ENCODE data around the gene CLDN34. TPM values are rescaled to one million over a fixed set of nuclear protein-coding genes. Genes with fewer than 3 reads are reported as not detected.

CLDN34 gene, protein sequence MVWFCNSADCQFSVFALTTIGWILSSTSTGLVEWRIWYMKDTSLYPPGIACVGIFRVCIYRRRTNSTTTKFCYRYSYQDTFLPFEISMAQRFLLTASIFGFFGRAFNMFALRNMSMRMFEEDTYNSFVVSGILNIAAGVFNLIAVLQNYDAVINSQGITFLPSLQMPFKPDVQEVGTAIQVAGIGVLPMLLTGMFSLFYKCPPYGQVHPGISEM
- total RNA-seq, result 1 to 10 TPM in 1 of 6 donors, under 1 TPM in 4, not detected in 1; 0.27 to 1.5 (median 0.55) TPM

DNA sequence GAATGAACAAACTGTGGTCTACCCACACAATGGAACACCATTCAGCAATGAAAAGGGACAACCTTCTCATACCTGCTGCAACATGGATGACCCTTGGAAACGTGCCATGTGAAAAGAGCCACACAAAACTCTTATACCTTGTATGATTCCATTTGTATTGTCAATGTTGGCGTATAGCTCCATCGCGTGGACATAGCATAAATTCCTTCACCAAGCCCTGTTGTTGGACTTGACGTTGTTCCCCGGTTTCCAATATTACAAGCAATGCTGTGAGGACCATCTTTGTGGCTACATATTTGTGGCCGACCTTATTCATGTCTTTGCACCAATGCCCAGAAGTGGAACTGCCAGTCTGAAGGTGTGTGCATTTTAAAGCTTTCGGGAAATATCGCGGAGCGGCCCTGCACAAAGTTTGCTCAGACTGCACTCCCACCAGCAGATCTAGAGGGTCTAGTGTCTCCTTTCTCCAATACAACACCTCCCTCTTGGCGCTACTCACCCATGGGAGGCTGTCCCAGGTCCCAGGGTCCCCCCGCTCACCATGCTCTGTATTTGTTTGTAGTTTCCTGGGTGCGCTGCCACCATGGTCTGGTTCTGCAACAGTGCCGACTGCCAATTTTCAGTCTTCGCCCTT lies at the start of gene CLDN34:
Gene CLDN34 (plus strand): TSS at position 584 of the 634 bp plus-strand sequence. CDS start 0 bp downstream, at position 584.
- DNase-seq (no peak), ATAC-seq (ENCODE audit: low FRiP score in 2 of 2) (no peak)
- H3K27me3 ChIP-seq, result no peaks in the 10 kb centered on the region
- H3K4me3 ChIP-seq, result no peak within 1 kb of the TSS
- TF ChIP-seq, protein P1, sequence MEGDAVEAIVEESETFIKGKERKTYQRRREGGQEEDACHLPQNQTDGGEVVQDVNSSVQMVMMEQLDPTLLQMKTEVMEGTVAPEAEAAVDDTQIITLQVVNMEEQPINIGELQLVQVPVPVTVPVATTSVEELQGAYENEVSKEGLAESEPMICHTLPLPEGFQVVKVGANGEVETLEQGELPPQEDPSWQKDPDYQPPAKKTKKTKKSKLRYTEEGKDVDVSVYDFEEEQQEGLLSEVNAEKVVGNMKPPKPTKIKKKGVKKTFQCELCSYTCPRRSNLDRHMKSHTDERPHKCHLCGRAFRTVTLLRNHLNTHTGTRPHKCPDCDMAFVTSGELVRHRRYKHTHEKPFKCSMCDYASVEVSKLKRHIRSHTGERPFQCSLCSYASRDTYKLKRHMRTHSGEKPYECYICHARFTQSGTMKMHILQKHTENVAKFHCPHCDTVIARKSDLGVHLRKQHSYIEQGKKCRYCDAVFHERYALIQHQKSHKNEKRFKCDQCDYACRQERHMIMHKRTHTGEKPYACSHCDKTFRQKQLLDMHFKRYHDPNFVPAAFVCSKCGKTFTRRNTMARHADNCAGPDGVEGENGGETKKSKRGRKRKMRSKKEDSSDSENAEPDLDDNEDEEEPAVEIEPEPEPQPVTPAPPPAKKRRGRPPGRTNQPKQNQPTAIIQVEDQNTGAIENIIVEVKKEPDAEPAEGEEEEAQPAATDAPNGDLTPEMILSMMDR (IDR thresholded peaks at IDR 0.05), result no peak
- TF ChIP-seq EP300 (IDR thresholded peaks at IDR 0.05), result no peak
- TF ChIP-seq POLR2AphosphoS5 (IDR thresholded peaks at IDR 0.05), result no peak
- TF ChIP-seq POLR2A (IDR thresholded peaks at IDR 0.05), result no peak
- H3K36me3 ChIP-seq, result no peaks in the 10 kb centered on the region
- 89 to 97% methylated on average over 14 to 16 of the region's 16 CpGs for WGBS, 2 donors
- no peaks in the 10 kb centered on the region for H3K9me3 ChIP-seq
- H3K4me1 ChIP-seq, result no peaks in the 10 kb centered on the region
- H3K27ac ChIP-seq, result no peak within 1 kb of the TSS

DNA sequence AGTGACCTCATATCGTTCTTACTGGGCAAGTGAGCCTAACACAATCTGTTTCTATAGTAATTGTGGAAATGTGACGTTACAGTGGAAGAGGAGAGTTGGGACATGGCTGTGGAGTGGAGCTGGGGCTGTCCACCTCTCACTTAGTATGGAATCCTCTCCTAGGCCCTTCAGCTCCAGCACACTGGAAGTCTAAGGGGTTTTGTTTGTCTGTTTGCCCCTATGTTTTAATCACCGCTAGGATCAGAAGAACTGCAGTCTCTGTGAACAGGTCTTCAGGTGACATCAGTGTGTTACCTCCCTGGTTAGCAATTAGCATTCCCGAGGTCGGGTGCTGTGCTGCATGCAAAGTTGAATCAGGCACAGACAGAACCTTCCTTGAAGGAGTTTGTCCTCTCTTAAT lies 49.3 kb upstream of the CLDN34 start:
- WGBS, 2 donors, result 83 to 91% methylated on average over 3 to 5 of the region's 5 CpGs
- ATAC-seq (ENCODE audit: low FRiP score in 2 of 2), result no peak
- Histone ChIP-seq H3K36me3 (no peaks in the 10 kb centered on the region), H3K4me1 (no peaks in the 10 kb centered on the region), H3K27ac (no peak overlapping the region), H3K27me3 (no peaks in the 10 kb centered on the region), H3K4me3 (no peak overlapping the region), H3K9me3 (no peaks in the 10 kb centered on the region)
- DNase-seq, result no peak
- TF ChIP-seq, protein P1 (IDR thresholded peaks at IDR 0.05), result no peak
- no peak for TF ChIP-seq POLR2A (IDR thresholded peaks at IDR 0.05)
- no peak for TF ChIP-seq POLR2AphosphoS5 (IDR thresholded peaks at IDR 0.05)
- TF ChIP-seq EP300 (IDR thresholded peaks at IDR 0.05), result no peak

DNA sequence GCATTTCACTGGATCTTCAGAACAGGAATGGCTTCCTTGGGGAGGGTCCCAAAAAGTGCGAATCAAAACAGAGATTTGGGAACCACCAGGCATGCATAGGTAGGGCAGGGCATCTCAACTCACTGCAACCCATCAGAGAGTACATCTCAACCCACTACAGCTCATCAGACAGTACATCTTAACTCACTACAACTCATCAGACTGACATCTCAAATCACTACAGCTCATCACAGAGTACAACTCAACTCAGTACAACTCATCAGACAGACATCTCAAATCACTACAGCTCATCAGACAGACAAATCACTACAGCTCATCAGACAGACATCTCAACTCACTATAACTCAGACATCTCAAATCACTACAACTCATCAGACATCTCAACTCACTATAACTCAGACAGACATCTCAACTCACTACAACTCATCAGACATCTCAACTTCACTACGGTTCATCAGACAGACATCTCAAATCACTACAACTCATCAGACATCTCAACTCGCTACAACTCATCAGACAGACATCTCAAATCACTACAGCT lies 47.5 kb upstream of the CLDN34 start:
- 58 to 79% methylated on average over 3 of the region's 3 CpGs for WGBS, 2 donors
- TF ChIP-seq EP300 (IDR thresholded peaks at IDR 0.05), result no peak
- TF ChIP-seq, protein P1 (IDR thresholded peaks at IDR 0.05), result no peak
- H3K27ac ChIP-seq, result no peak overlapping the region

DNA sequence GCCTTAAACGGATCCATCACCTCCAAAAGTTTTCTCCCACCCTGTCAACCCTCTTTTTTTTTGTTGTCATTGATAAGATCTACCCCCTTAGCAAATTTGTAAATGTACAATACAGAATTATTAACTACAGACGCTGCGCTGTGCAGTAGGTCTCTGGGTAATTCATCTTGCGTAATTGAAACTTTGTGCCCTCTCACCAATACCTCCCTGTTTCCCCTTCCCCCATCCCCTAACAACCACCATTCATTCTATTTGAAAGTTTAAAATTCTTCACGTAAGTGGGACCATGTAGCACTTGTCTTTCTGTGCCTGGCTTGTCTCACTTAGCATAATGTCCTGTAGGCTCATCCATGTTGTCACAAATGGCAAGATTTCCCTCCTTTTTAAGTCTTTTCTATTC lies 45.8 kb upstream of the CLDN34 start:
- TF ChIP-seq POLR2AphosphoS5 (IDR thresholded peaks at IDR 0.05) (no peak), EP300 (IDR thresholded peaks at IDR 0.05) (no peak), POLR2A (IDR thresholded peaks at IDR 0.05) (no peak)
- TF ChIP-seq, protein P1 (IDR thresholded peaks at IDR 0.05), result no peak
- DNase-seq (no peak), ATAC-seq (ENCODE audit: low FRiP score in 2 of 2) (no peak)
- 88 to 93% methylated on average over 5 of the region's 5 CpGs for WGBS, 2 donors
- Histone ChIP-seq H3K36me3 (no peaks in the 10 kb centered on the region), H3K9me3 (no peaks in the 10 kb centered on the region), H3K4me1 (no peaks in the 10 kb centered on the region), H3K27me3 (no peaks in the 10 kb centered on the region), H3K4me3 (no peak overlapping the region), H3K27ac (no peak overlapping the region)

More for the DNA sequence above, 47.5 kb upstream of the CLDN34 start:
- Histone ChIP-seq H3K27me3 (no peaks in the 10 kb centered on the region), H3K4me1 (no peaks in the 10 kb centered on the region), H3K9me3 (no peaks in the 10 kb centered on the region), H3K36me3 (no peaks in the 10 kb centered on the region), H3K4me3 (no peak overlapping the region)
- DNase-seq (no peak), ATAC-seq (ENCODE audit: low FRiP score in 2 of 2) (no peak)

All from upper lobe of left lung (tissue), 6 donors.